ENCODE measurements around the gene SLC4A4.

SLC4A4 gene

GRCh38 chr4:71360844-71361243 is 22.0 kb downstream of the SLC4A4 start:
- TF ChIP-seq CTCF (IDR thresholded peaks at IDR 0.05), result no peak

- TF ChIP-seq CTCF (IDR thresholded peaks at IDR 0.05), result no peak
Measured at GRCh38 chr4:71361476-71361875, 22.7 kb downstream of the SLC4A4 start.

- no peak for TF ChIP-seq CTCF (IDR thresholded peaks at IDR 0.05)
Measured at GRCh38 chr4:71366766-71367165, 27.9 kb downstream of the SLC4A4 start.

- TF ChIP-seq CTCF (IDR thresholded peaks at IDR 0.05), result no peak
Measured at GRCh38 chr4:71367546-71367945, 28.7 kb downstream of the SLC4A4 start.

- TF ChIP-seq CTCF (IDR thresholded peaks at IDR 0.05), result no peak
Measured at GRCh38 chr4:71368906-71369305, 30.1 kb downstream of the SLC4A4 start.

GRCh38 chr4:71369536-71369935 is 30.7 kb downstream of the SLC4A4 start:
- TF ChIP-seq CTCF (IDR thresholded peaks at IDR 0.05), result no peak

GRCh38 chr4:71375494-71375893 is 36.7 kb downstream of the SLC4A4 start:
- TF ChIP-seq CTCF (IDR thresholded peaks at IDR 0.05), result no peak

GRCh38 chr4:71377561-71377960 is 38.7 kb downstream of the SLC4A4 start:
- no peak for TF ChIP-seq CTCF (IDR thresholded peaks at IDR 0.05)

All from LNCAP (cell line).